DOHH2 (cell line): ENCODE measurements around the gene DDX17.
A peak's percentile ranks its signal among the peaks of the same experiment; 100 is the strongest.

Source experiments
- H3F3A ChIP-seq: fragments of 200-600 bp; sonication (generic), shearing (Covaris generic); 2 replicates; pipeline ENCODE4 v1.6.0; 2016; ENCODE audit warnings: antibody characterized with exemption, mild to moderate bottlenecking; ENCODE audit not compliant: control insufficient read depth, insufficient read depth
- H3K27ac ChIP-seq: fragments of 200-600 bp; sonication (generic); 2 replicates; pipeline ENCODE4 v1.5.1; 2014; ENCODE audit warnings: low read depth, mild to moderate bottlenecking, low read length, moderate library complexity
- H3K27me3 ChIP-seq: fragments of 200-600 bp; sonication (generic); 2 replicates; pipeline ENCODE4 v1.6.1; 2014; ENCODE audit warnings: mild to moderate bottlenecking, low read length, mixed read lengths; ENCODE audit not compliant: control insufficient read depth
- H3K36me3 ChIP-seq: fragments of 200-600 bp; sonication (generic); 2 replicates; pipeline ENCODE4 v1.6.1; 2014; ENCODE audit warnings: mild to moderate bottlenecking, low read length, moderate library complexity, mixed read lengths; ENCODE audit not compliant: control insufficient read depth
- H3K4me1 ChIP-seq: fragments of 200-600 bp; sonication (generic); 2 replicates; pipeline ENCODE4 v1.6.1; 2014; ENCODE audit warnings: mild to moderate bottlenecking, low read length, mixed read lengths; ENCODE audit not compliant: control insufficient read depth
- H3K4me2 ChIP-seq: fragments of 200-600 bp; sonication (generic); 2 replicates; pipeline ENCODE4 v1.6.0; 2014; ENCODE audit warnings: mild to moderate bottlenecking, low read length, moderate library complexity
- H3K4me3 ChIP-seq: fragments of 200-600 bp; sonication (generic); 2 replicates; pipeline ENCODE4 v1.5.1; 2014; ENCODE audit warnings: mild to moderate bottlenecking, low read length, mixed read lengths
- H3K79me2 ChIP-seq: fragments of 200-600 bp; sonication (generic); 2 replicates; pipeline ENCODE4 v1.6.1; 2014; ENCODE audit warnings: mild to moderate bottlenecking, low read length, mixed read lengths; ENCODE audit not compliant: control insufficient read depth
- H3K9me2 ChIP-seq: fragments of 200-600 bp; sonication (generic); replicated peaks from 2 replicates; pipeline ENCODE4 v1.6.1; 2014; ENCODE audit warnings: mild to moderate bottlenecking, low read length, mixed read lengths; ENCODE audit not compliant: control insufficient read depth
- H3K9me3 ChIP-seq: fragments of 200-600 bp; sonication (generic); 2 replicates; pipeline ENCODE4 v1.6.1; 2014; ENCODE audit warnings: antibody characterized with exemption, low read length, mixed read lengths; ENCODE audit not compliant: control insufficient read depth, insufficient read depth
- H4K20me1 ChIP-seq: fragments of 200-600 bp; sonication (generic); 2 replicates; pipeline ENCODE4 v1.6.0; 2014; ENCODE audit warnings: low read depth, mild to moderate bottlenecking, antibody characterized with exemption, low read length, moderate library complexity; ENCODE audit not compliant: control insufficient read depth, insufficient read depth
- EZH2phosphoT487 ChIP-seq: fragments of 200-600 bp; sonication (generic); IDR thresholded peaks from 2 replicates; pipeline ENCODE4 v1.6.1; 2017; ENCODE audit warnings: borderline replicate concordance, mild to moderate bottlenecking, antibody characterized with exemption, low read length, moderate library complexity, mixed read lengths
- TF ChIP-seq, protein P1 (sequence below): fragments of 200-600 bp; sonication (generic); IDR thresholded peaks from one replicate; pipeline ENCODE4 v1.5.1; 2014; ENCODE audit warnings: antibody characterized with exemption, mild to moderate bottlenecking, low read depth, low read length; ENCODE audit not compliant: poor library complexity, severe bottlenecking

DDX17 gene

GRCh38 chr22:38506118-38506962 lies at the start of gene DDX17:
Gene DDX17, minus strand, starts transcription at chr22:38506311.
- TF ChIP-seq EZH2phosphoT487: no peak
- TF ChIP-seq, protein P1, sequence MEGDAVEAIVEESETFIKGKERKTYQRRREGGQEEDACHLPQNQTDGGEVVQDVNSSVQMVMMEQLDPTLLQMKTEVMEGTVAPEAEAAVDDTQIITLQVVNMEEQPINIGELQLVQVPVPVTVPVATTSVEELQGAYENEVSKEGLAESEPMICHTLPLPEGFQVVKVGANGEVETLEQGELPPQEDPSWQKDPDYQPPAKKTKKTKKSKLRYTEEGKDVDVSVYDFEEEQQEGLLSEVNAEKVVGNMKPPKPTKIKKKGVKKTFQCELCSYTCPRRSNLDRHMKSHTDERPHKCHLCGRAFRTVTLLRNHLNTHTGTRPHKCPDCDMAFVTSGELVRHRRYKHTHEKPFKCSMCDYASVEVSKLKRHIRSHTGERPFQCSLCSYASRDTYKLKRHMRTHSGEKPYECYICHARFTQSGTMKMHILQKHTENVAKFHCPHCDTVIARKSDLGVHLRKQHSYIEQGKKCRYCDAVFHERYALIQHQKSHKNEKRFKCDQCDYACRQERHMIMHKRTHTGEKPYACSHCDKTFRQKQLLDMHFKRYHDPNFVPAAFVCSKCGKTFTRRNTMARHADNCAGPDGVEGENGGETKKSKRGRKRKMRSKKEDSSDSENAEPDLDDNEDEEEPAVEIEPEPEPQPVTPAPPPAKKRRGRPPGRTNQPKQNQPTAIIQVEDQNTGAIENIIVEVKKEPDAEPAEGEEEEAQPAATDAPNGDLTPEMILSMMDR: no peak
- H3K4me1 ChIP-seq: peaks cover 39% of the 10 kb centered on the region

DNA sequence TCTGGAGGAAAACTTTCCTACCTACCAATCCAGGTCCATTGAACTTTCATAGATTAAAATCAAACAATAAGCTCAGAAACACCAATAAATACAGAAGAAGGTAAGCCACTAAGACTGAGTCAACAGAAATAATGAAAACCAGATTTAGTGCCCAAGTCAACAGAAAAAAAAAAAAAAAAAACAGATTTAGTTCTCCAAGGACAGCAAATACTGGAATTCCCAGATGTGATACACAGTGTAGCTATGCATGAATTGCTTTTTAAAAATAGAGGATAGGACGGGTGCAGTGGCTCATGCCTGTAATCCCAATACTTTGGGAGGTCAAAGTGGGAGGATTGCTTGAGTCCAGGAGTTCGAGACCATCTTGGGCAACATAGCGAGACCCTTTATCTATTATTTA lies 48.2 kb upstream of the DDX17 start:
- Histone ChIP-seq H3K27ac (no peak overlapping the region), H3K4me2 (no peak overlapping the region), H3K9me2 (no peaks in the 10 kb centered on the region), H3K9me3 (no peaks in the 10 kb centered on the region), H3K79me2 (no peaks in the 10 kb centered on the region), H3K4me1 (peaks cover 12% of the 10 kb centered on the region), H3K4me3 (no peak overlapping the region), H3K27me3 (no peaks in the 10 kb centered on the region), H3F3A (peaks cover 2% of the 10 kb centered on the region; the same call in 1 of the 2 replicates), H3K36me3 (peaks cover 16% of the 10 kb centered on the region), H4K20me1 (no peaks in the 10 kb centered on the region)
- TF ChIP-seq EZH2phosphoT487: no peak

More at GRCh38 chr22:38506118-38506962, at the start of gene DDX17:
- no peaks in the 10 kb centered on the region for H3K9me3 ChIP-seq
- peaks cover 10% of the 10 kb centered on the region for H3F3A ChIP-seq
- H3K27ac ChIP-seq: peak within 1 kb of the TSS; percentile 92
- H4K20me1 ChIP-seq: peaks cover 30% of the 10 kb centered on the region
- H3K36me3 ChIP-seq: peaks cover 47% of the 10 kb centered on the region
- H3K9me2 ChIP-seq: no peaks in the 10 kb centered on the region
- peaks cover 54% of the 10 kb centered on the region for H3K79me2 ChIP-seq
- H3K27me3 ChIP-seq: no peaks in the 10 kb centered on the region
- H3K4me2 ChIP-seq: peak within 1 kb of the TSS; percentile 97
- peak within 1 kb of the TSS; percentile 98 for H3K4me3 ChIP-seq

- Histone ChIP-seq H3K4me3 (no peak overlapping the region), H3K9me3 (peaks cover 2% of the 10 kb centered on the region; the same call in 1 of the 2 replicates), H3K4me1 (peaks cover 22% of the 10 kb centered on the region), H3K27me3 (no peaks in the 10 kb centered on the region), H3K79me2 (no peaks in the 10 kb centered on the region), H3K4me2 (peak overlapping the region; percentile 1), H3K27ac (peak overlapping the region; percentile 2), H3F3A (0 out of 2 replicates have a peak, but pooled peaks cover 2% of the 10 kb centered on the region), H3K9me2 (no peaks in the 10 kb centered on the region), H4K20me1 (no peaks in the 10 kb centered on the region), H3K36me3 (peaks cover 25% of the 10 kb centered on the region)
- no peak for TF ChIP-seq EZH2phosphoT487
- TF ChIP-seq, protein P1: no peak
Observed at GRCh38 chr22:38549101-38549894, 43.2 kb upstream of the DDX17 start.

DNA sequence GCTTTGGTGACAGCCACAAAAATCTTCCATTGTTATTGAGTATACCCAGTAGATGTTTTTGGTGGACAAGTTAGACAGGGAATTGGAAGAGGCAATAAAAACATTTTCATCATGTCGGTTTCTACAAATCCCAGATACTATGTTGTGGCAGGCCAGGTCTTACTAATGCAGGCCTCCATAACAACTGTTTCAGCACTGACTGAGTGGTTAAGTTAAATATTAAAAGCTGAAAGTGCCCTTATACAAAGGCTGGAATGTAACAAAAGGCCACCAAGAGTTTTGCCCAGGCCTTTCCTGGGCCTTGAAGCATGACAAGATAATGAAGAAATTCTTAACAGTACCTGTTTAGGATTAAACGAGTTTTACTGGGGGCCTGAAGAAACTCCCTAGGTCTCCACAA lies 34.6 kb upstream of the DDX17 start:
- no peaks in the 10 kb centered on the region for H3F3A ChIP-seq
- no peaks in the 10 kb centered on the region for H3K9me2 ChIP-seq

More for the DNA sequence above, 34.6 kb upstream of the DDX17 start:
- TF ChIP-seq, protein P1: no peak
- Histone ChIP-seq H3K36me3 (peaks cover 16% of the 10 kb centered on the region), H4K20me1 (no peaks in the 10 kb centered on the region), H3K27ac (no peak overlapping the region), H3K4me3 (no peak overlapping the region), H3K79me2 (no peaks in the 10 kb centered on the region), H3K9me3 (peaks cover 15% of the 10 kb centered on the region; the same call in 1 of the 2 replicates), H3K4me2 (no peak overlapping the region), H3K4me1 (no peaks in the 10 kb centered on the region), H3K27me3 (no peaks in the 10 kb centered on the region)
